Measurements from ENCODE around the gene EIF2S3. TPM values are rescaled to one million over a fixed set of nuclear protein-coding genes. Genes with fewer than 3 reads are reported as not detected.

The EIF2S3 gene
- total RNA-seq, 1 donor from 2014 or later = 295 TPM

- peak overlapping the region; percentile 79 for H3K27ac Mint-ChIP-seq (ENCODE audit: unreplicated experiment)
- peaks cover 44% of the 10 kb centered on the region for H3K4me1 Mint-ChIP-seq (ENCODE audit: low read depth)
- no peak for DNase-seq (ENCODE audit: low spot score)
- TF ChIP-seq CTCF (IDR thresholded peaks at IDR 0.05) = no peak
- H3K27me3 Mint-ChIP-seq (ENCODE audit: low read depth) = no peaks in the 10 kb centered on the region
- peaks cover 4% of the 10 kb centered on the region for H3K36me3 Mint-ChIP-seq (ENCODE audit: low read depth)
- no peaks in the 10 kb centered on the region for H3K9me3 Mint-ChIP-seq (ENCODE audit: low read depth)
- peak overlapping the region; percentile 84 for H3K4me3 Mint-ChIP-seq (ENCODE audit: unreplicated experiment)
Measured at GRCh38 chrX:24023972-24024669, 30.6 kb upstream of the EIF2S3 start.

- H3K27me3 Mint-ChIP-seq (ENCODE audit: low read depth) = no peaks in the 10 kb centered on the region
- H3K9me3 Mint-ChIP-seq (ENCODE audit: low read depth) = no peaks in the 10 kb centered on the region
- DNase-seq (ENCODE audit: low spot score) = peak; percentile 97
- H3K4me1 Mint-ChIP-seq (ENCODE audit: low read depth) = peaks cover 35% of the 10 kb centered on the region
- peaks cover 4% of the 10 kb centered on the region for H3K36me3 Mint-ChIP-seq (ENCODE audit: low read depth)
- TF ChIP-seq CTCF (IDR thresholded peaks at IDR 0.05) = peak; percentile 51
- peak overlapping the region; percentile 79 for H3K27ac Mint-ChIP-seq (ENCODE audit: unreplicated experiment)
- H3K4me3 Mint-ChIP-seq (ENCODE audit: unreplicated experiment) = peak overlapping the region; percentile 84
Measured at GRCh38 chrX:24024819-24025740, 29.7 kb upstream of the EIF2S3 start.

DNA sequence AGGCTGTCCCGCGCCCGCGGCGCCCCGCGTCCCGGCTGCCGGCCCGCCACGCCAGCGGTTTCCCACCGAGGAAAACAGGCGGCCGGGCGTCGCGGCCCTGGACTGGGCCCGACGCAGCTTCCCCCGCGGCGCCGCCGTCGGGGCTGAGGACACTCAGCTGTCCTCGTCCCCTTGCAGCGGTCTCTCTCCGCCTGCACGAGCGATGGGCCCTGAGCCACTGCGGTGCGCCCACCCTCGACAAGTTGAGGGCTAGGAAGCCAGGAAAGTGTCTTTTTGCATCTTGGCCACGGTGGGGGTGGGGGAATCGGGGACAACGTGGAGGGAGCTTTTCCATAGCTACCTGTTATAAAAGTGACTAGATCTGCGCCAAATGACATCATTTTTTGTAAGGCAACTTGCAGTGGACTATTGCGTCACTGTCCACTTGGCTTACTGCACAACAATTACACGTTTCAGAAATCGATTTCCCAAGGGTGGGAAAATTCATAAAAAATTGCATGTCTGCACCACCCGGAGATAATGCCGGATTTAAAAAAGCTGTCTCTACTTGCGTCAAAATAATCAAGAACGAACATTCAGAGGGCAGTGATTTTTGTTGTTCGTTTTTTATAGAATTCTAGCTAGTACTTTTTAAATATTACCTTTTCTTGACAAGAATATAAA, 28.9 kb upstream of the EIF2S3 start:
- Mint-ChIP-seq H3K4me3 (ENCODE audit: unreplicated experiment) (peak overlapping the region; percentile 87), H3K36me3 (ENCODE audit: low read depth) (peaks cover 4% of the 10 kb centered on the region), H3K27ac (ENCODE audit: unreplicated experiment) (peak overlapping the region; percentile 99), H3K27me3 (ENCODE audit: low read depth) (no peaks in the 10 kb centered on the region), H3K4me1 (ENCODE audit: low read depth) (peaks cover 27% of the 10 kb centered on the region), H3K9me3 (ENCODE audit: low read depth) (no peaks in the 10 kb centered on the region)
- DNase-seq (ENCODE audit: low spot score) = no peak
- TF ChIP-seq CTCF (IDR thresholded peaks at IDR 0.05) = no peak

- DNase-seq (ENCODE audit: low spot score) = no peak
- H3K36me3 Mint-ChIP-seq (ENCODE audit: low read depth) = peaks cover 4% of the 10 kb centered on the region
- H3K9me3 Mint-ChIP-seq (ENCODE audit: low read depth) = no peaks in the 10 kb centered on the region
- peak overlapping the region; percentile 87 for H3K4me3 Mint-ChIP-seq (ENCODE audit: unreplicated experiment)
- H3K27me3 Mint-ChIP-seq (ENCODE audit: low read depth) = no peaks in the 10 kb centered on the region
- peaks cover 21% of the 10 kb centered on the region for H3K4me1 Mint-ChIP-seq (ENCODE audit: low read depth)
- H3K27ac Mint-ChIP-seq (ENCODE audit: unreplicated experiment) = peak overlapping the region; percentile 99
- TF ChIP-seq CTCF (IDR thresholded peaks at IDR 0.05) = no peak
Measured at GRCh38 chrX:24026432-24026831, 28.3 kb upstream of the EIF2S3 start.

GRCh38 chrX:24027086-24027485, 27.7 kb upstream of the EIF2S3 start, which contains the start of gene KLHL15:
Gene KLHL15 (minus strand): TSS chrX:24027186. CDS start chrX:24006693, 20,493 bp downstream.
- peak within 1 kb of the TSS; percentile 99 for H3K27ac Mint-ChIP-seq (ENCODE audit: unreplicated experiment)
- H3K27me3 Mint-ChIP-seq (ENCODE audit: low read depth) = no peaks in the 10 kb centered on the region
- H3K4me1 Mint-ChIP-seq (ENCODE audit: low read depth) = peaks cover 15% of the 10 kb centered on the region
- peak within 1 kb of the TSS; percentile 87 for H3K4me3 Mint-ChIP-seq (ENCODE audit: unreplicated experiment)
- TF ChIP-seq CTCF (IDR thresholded peaks at IDR 0.05) = no peak
- DNase-seq (ENCODE audit: low spot score) = no peak
- no peaks in the 10 kb centered on the region for H3K9me3 Mint-ChIP-seq (ENCODE audit: low read depth)
- H3K36me3 Mint-ChIP-seq (ENCODE audit: low read depth) = peaks cover 2% of the 10 kb centered on the region

Data from chondrocyte (in vitro differentiated cells).